ENCODE data around the gene AKAP10.

DNA sequence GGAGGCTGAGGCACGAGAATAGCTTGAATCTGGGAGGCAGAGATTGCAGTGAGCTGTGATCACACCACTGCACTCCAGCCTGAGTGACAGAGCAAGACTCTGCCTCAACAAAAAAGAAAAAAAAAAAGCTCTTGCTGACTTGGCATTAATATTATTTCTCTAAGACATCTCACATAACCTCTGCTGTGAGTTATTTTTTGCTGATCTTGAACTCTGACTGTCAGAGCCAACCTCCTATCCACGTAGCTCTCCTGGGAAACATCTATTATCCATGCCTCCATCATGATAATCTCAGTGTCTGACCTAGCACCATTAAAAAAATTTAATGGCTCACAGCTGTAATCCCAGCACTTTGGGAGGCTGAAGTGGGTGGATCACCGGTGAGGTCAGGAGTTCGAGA lies 97.2 kb downstream of the AKAP10 start:
- TF ChIP-seq EZH2 (IDR thresholded peaks at IDR 0.05; ENCODE audit: low read depth, low read length, severe bottlenecking) (no peak), CTCF (IDR thresholded peaks at IDR 0.05; ENCODE audit: control extremely low read depth in 1 of 3, insufficient read depth in 1 of 3, low read depth in 1 of 3, low read length in 3 of 3) (no peak), YY1 (IDR thresholded peaks at IDR 0.05; ENCODE audit: low read depth, low read length) (no peak), ZNF274 (IDR thresholded peaks at IDR 0.05; ENCODE audit: borderline replicate concordance, extremely low read depth, low read length) (no peak), BRCA1 (IDR thresholded peaks at IDR 0.05; ENCODE audit: low read depth, low read length) (no peak)
- TF ChIP-seq, protein P1, sequence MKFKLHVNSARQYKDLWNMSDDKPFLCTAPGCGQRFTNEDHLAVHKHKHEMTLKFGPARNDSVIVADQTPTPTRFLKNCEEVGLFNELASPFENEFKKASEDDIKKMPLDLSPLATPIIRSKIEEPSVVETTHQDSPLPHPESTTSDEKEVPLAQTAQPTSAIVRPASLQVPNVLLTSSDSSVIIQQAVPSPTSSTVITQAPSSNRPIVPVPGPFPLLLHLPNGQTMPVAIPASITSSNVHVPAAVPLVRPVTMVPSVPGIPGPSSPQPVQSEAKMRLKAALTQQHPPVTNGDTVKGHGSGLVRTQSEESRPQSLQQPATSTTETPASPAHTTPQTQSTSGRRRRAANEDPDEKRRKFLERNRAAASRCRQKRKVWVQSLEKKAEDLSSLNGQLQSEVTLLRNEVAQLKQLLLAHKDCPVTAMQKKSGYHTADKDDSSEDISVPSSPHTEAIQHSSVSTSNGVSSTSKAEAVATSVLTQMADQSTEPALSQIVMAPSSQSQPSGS (IDR thresholded peaks at IDR 0.05; ENCODE audit: low read length): no peak

All from H1 (cell line).